ENCODE data around the gene TMEM132D.

The TMEM132D gene

DNA sequence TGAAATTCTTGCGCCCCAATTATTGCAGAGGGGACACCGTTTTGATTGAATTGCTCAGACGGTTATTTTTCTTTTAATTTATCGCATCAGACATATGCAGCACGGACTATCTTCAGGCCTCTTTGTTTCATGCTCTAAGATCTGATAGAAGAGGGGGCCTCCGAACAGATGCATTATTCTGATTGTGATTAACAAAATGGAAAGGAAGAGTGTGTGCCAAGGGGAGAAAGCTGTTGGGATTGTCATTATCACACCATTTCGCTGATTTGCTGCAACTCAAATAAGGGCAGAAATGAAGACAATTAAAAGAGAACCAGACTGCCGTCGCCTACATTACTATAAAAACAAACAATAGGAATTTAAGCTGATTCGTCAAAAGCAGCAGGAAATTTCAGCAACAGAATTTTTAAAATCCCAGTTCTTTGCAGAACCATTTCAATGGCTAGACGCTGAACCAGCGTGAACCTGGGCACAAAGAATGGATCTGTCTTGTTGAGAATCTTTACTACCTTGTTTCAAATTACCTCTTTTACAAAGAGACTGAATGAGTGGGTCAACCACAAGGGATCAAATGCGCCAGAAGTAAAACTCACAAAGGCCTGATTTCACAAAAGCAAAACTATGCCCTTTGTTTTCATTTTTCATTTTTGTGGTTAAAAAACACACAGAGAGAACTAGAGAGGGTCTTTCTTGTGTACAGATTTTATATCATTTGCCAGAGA lies 30.6 kb downstream of the TMEM132D start:
- DNase-seq, result no peak

DNA sequence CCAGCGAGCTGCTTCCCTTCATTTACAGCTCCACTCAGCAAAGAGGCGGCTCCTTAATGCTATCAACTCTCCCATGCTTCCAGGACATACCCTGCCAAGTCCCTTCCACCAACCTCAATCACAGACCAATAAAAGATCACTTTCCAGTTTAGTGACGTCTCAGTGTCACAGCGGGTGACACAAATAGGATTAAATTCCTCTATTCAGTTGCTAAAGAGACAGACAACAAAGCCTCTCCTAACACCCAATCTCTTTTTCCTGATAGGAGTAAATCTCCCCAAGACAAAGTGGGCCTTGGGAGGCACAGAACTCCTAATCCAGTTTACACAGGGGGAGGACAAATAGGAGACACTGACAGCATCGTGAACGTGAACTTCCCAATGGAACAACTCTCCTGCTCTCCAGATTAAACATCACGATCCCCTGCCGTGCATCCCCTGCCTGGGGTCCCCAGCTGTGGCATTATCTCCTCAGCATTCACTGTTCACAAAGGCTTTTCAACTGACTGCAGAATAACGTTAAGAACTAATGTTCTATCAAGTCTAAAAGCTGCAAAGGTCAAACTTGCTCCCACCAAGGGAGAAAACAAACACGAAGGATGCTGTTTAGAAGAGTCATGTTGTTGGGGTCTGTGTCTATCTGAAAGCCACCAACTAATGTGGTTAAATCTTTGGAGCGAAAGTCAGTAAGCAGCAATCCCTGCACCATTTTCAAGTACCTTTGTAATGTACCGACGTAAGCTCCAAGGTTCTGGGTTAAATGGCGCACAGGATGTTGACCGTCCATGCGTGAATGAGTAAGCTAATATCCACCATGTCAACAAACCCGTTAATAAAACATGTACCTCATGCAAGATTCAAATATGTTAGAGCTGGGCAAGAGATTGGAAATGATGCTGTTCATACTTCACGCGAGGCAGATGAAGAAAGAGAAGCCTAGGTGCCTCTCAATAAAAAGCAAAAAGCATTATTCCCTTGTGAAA lies 31.5 kb downstream of the TMEM132D start:
- no peak for DNase-seq

DNA sequence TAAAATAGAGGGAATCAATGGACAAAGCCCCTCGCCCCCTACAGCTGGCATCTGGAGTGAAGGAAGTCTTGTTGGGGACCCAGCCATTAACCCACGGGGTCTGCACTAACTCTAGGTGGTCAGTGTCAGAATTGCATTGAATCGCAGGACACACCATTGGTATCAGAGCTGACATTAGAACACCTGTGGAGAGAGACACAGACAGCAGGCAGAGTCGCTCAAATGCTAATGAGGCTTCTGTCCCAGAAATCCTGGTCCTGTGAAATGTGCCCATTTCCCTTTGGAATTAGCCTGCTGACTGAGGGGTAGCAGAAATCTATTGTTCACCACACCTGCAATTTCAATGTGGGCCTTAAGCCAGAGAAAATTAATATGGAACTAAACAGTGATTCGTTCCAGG lies 33.0 kb downstream of the TMEM132D start:
- DNase-seq, result no peak

DNA sequence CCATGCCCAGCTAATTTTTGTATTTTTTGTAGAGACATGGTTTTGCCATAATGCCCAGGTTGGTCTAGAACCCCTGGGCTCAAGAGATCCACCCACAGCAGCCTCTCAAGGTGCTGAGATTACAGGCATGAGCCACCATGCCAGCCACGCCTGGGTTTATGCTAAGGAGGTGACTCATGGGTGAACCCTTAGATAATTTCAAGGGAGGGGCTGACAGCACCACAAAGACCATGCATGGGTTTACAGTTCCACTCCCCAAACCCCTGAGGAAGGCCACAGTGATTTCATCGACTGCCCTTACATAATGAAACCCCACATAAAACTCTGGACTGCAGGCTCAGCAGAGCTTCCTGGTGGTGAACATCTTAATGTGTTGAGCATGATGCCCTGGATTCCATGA lies 33.7 kb downstream of the TMEM132D start:
- no peak for DNase-seq

DNA sequence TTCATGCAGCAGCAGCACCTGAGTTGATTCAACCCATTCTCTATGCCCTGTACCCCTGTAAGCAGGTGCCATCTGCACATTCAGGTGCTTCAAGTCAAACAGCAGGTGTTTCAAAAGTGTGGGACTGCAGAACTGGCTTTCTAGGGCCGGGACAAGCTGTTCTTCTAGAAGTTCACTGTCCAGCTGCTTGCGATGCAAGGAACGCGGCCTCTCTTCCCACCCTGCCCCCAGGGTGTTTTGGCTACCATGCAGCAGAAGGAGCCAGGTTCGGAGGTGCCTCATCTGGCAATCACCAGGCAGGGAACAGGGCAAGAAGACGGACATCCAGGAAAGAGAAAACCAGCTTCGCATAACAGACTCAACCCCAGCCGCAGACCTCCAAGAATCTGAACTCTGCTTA lies 35.2 kb downstream of the TMEM132D start:
- DNase-seq, result no peak

DNA sequence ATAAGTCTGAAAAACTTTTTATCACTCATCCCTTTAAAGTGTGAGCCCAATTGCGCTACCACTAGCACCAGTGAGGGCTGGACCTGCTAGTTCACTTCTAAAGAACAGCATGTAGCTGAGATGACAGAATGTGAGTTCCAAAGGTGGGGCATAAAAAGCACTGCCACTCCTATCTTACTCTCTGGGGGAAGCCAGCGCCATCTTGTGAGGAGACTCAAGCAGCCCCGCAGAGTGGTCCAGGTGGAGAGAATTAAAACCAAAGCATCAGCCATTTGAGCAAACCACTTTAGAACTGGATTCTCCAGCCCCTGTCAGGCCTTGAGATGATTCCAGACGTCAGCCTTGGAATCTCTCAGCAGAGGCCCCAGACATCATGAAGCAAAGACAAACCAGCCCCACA lies 39.9 kb downstream of the TMEM132D start:
- DNase-seq, result no peak

DNA sequence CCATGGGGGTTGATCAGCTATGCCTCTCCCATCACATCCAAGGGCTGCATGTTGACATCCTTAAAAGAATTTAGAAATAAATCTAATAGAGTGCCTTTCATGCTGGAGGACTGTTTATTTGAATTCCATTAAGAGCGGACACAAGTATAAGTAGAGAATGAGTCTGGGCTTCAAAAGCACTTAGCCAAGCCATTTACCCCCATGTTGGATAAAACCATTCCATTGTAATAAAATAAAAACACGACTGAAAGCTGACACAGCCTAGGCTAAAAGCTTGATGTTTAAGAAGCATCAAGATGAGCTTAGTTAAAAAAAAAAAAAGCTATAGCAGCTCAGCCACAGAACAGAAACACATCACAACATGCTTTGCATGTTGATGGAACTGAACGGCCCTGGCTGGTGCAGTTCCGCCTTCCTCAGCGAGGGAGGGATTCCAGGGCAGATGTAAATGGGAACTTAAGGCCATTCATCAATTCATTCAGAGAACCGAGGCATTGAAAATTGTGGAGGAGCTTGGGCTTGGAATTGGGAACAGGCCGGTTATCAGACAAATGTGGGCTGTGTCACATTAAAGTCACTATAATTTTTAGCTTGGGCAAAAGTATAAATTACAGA lies 41.2 kb downstream of the TMEM132D start:
- DNase-seq, result no peak

DNA sequence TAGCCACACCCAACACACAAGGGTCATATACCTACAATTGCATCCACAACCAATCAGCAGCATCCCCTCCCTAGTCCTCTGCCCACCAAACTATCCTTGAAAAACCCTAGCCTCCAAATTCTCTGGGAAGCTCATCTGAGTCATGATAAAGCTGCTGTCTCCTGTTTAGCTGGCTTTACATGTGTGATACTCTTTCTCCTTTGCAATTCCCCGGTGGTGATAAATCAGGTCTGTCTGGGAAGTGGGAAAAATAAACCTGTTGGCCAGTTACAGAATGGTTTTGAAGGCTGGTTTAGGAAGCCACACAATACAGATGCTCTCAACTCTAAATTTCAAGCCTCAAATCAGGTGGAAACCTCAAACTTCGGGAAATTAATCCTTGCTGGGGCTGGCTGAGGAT lies 41.9 kb downstream of the TMEM132D start:
- DNase-seq, result no peak

DNA sequence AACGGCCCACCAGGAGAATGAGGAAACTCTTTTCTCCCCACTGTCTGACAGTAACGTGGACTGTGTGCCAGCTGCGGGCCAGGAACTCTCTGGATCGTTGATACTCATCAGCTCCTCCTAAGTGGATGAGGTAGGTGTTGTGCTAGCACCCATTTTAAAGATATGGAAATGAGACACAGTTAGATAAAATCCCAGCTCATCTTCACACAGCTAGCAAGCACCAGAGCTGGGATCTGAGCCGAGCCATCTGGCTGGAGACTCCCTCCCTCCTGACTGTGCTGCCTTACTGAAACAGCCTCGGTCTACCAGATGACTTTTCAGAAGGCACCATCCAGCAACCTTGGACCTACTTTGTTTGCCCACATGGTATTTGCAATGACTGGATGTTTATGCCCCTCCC lies 49.2 kb downstream of the TMEM132D start:
- DNase-seq, result no peak

DNA sequence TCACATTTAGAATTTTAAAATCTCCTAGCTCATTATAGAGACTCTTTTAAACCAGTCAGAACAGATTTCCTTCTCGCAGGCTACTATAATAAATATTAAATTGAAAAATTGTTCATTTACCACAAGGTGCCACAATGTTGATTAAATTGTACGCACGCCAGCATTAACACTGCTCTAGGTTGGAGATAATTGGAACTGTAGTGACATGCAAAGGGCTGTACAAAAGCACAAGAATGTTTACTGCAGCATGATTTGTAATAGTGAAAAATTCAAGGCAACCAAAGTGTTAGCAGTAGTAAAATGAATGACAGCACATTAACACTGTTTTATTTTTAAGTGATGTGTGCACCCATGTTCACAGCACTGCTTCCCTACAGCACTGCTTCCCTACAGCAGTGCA lies 52.5 kb downstream of the TMEM132D start:
- DNase-seq, result no peak

DNA sequence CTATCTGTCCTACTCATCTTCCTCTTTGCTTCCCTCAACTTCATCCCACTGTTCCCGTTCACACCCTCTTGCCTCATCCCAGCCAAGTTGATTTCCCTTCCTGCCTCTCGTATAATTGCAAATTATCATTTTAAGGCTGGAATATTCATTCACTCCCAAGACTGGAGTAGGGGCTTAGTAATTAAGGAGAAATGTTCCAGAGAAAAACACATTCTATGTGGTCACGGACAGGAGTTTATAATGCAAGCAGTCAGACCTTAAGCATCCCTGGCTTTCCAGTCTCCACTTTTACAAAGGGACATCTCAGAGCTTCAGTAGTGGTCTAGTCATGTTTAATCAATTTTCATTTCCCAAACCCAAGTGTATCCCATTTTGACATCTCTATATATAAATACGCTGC lies 54.9 kb downstream of the TMEM132D start:
- no peak for DNase-seq

DNA sequence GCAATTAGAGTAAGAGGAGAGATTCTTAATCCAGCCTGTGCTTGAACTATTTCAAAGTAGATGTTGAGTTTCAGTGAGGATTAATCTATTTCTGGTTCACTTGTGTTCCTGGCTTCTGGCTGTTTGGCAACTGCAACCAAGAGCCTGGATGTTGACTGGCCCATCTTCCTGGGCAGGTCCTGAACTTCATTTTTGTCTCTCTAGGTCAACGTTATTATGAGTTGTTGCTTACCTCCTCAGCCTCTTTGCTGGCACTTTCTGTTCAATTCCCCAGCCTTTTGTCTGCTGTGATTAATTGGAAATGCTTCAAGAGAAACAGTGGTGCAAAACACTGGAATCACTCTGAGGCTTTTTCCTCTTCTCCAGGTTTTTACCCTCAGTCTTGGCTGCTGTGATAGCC lies 56.8 kb downstream of the TMEM132D start:
- DNase-seq, result no peak

DNA sequence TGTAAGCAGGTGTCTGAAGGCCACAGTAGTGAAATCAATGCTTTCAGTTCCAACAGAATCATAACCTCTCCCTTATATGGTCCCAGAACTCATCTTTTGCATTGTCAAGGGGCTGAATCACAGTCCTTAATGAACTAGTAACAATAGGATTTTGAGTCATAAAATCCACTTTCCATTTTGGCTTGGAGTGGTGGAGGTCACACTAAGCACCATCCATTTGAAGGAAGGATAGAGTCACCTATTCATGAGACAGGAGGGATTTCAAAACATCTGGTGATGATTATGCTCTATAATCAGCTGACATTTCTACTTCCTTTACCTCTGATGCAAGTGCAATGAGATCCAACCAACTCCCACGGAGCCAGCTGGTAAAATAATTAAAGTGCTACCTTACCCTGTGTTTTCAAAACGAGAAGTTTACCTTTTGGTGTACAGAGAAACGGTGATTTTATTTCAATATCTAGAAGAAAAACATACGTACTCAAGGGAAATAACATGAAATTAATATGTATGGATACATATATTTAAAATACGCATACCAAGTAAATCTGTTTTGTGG lies 59.1 kb downstream of the TMEM132D start:
- no peak for DNase-seq

DNA sequence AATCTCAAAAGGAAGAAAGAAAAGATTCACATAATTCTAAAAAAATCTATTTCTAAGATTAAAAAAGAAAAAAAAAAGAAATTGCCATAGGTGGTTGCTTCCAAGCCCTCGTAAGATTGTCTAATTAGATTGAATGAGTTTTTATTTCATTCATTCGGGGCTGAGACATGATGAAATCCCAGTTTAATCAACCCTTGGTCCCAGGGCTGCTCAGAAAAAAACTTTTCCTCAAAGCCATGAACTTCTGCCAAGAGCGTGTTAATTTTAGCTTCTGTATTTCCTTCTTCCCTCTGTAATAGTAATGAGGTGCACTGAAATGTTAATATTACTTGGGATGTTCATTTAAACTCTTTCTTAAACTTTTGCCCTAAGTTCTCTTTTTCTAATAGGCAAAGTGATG lies 62.6 kb downstream of the TMEM132D start:
- DNase-seq, result no peak

DNA sequence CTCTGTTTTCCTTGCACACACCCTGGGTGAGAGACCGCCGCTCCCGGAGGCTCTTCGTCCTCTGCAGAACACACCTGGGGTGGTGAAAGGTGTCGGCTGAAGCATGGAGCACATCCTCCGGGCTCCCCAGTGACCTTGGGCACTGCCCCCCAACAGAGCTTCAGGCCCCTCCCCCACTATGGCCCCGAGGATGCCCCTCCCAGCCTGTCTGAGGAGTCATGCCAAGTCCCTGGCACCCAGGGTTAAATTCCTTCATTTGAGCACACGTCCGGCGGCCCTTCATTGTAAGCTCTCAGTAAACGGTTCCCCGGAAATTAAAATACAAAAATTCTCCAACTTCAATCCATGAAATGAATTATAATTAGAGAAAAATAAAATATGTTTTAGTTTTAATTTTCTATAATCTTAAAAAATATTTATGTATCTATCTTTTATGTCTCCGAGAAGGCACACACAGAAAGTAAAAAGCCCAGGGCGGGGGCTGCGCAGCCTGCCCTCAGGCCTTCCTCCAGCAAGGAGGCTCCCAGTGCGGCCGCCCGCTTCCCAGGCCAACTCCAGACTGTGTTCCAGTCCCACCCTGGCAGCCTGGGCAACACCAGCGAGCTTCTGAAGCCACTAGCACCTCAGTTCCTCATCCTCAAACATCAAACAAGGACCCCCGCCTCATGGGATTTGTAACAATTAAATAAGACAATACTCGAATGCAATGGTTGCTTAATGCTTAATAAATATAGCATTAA lies 63.5 kb downstream of the TMEM132D start:
- DNase-seq, result no peak

DNA sequence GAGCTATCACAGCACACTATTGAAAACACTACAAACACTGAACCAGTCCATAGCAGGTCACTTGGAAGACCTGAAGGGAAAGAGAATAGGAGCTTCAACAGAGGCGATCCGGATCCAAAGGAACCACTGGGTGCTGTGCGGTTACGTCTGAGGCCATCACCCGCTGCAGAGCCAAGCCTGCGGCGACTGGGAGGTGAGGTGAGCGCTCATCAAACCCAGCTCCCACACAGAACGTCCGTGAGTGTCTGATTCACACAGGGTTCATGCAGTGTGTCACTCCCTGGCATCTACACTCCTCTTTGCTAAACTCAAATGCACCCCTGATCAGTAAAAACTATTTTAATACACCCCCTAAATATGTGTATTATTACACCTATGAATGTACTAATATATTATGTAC lies 64.1 kb downstream of the TMEM132D start:
- DNase-seq, result no peak

DNA sequence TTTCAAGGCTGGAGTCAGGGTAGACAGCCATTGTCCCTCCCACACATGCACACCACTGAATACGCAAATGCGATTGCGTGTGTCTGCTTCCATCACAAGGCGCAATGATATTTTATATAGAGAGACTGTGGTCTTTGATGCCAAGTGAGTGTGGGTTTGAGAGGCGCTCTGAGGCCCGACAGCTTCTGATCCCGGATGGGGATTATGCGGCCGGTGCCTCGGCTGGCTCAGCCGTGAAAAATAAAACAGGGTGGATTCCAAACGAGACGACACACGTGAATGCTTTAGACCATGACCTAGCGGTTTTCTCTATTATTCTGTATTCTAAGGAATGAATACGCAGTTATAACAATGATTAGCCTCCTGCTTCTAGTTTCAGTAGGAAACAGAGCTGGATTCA lies 72.5 kb downstream of the TMEM132D start:
- DNase-seq, result no peak

DNA sequence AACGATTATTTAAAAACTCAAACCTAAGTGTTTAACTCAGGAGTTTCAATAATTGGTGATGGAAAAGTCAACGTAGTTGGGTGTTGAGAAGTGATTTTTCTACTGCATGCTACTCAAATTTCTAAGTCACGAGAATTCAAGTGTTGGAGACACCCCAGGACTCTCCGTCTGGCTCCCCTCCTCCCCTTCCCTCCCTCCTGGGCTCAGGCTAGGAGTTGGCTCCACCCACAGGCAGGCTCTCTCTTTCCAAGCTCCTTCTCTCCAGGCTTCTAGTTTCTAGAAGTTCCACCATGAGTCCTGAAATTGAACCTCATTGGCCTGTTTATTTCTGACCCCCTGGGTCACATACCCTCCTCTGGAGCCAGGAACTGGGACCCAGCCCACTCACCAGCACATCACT lies 73.0 kb downstream of the TMEM132D start:
- DNase-seq, result no peak

DNA sequence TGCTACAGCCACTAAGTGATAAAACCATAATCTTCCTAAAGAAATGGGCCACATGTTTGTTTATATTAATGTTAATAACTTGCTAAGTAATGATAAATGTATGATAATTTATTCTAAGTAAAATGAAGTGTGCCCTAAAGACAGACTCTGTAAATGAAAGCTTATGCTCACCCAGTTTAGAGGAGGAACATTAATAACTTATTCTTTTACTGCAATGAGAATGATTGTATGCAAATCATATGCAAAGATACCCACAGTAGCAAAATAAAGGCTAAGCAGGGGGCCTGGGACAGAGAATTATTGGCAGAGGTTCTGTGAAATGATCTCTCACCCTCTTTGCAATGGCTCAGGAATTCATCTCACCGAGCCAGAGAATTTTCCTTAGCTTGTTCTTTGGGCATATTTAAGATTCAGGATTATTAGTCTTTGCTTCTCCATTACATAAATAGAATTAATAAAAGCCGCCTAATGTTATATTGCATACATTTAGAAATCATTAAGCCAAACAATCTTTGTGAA lies 75.9 kb downstream of the TMEM132D start:
- DNase-seq, result no peak

DNA sequence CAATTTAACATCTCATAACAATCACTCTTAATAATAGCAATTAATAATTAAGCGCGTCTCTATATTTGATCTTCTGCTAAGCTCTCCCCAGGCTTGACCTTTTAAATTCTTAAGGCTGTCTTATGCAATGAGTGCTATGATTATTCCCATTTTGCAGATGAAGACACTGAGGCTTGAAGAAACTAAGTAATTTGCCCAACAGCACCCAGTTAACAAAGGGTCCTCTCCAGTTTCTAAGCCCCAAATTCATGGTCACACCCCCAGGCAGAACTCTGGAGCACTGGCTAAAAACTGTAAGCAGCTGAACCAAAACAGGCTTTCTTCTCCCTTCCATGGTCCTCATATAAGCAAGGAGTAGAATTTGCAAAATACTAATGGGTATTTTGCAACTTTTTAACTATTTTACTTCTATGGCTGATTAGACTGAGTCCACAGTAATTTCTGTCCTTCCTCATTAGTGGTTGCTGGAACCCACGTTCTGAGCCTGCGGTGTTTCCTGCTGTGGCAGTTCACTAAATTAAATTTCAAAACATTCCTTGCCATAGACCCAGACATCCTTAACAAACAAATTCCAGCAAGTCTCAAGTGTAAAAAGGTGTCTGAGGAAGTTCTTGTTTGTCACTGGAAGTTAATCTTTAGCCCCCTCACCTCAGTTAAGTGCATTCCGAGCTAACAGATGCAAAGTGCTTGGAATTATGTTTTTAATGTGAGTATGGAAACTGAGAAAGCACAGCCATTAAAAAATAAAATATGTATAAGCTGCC lies 76.5 kb downstream of the TMEM132D start:
- no peak for DNase-seq

DNA sequence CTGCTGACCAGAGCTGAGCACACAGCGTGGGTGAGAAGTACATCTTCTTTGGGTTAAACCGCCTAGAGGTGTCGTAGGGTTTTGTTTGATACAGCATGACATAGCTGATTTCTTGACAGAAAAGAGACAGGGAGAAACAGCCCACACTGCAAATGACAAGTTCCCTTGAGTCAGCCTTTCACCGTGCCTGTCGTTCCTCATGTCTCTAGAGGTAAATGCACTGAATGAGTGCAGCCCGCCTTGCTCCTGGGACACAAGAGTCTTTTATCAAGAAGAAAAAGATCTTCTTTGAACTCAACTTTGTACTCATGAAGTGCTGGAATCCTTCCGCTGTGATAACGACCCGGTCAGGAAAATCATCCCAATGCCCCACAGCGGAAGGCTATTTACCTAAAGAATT lies 77.6 kb downstream of the TMEM132D start:
- no peak for DNase-seq

DNA sequence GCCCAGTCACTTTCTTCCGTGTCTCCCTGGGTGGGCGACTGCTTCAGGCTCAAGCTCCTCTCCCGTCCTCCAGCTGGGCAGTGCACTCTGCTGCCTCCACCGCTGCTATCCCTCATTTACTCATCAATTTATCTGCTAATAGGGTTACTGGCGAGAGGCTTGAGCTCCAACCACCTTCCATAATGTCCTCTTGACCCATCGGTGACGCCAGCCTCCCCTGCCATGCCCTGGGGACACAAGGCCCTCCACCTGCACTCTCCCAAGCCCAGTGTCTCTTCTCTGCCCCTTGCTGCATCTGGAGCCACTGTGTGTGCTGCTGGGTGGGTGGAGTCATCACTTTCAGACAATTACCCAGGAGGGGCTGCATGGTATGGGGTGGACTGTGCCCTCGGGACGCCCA lies 78.5 kb downstream of the TMEM132D start:
- DNase-seq, result no peak

Data from SIG-M5 (cell line).